Measurements from ENCODE around the gene ANO2.

DNA sequence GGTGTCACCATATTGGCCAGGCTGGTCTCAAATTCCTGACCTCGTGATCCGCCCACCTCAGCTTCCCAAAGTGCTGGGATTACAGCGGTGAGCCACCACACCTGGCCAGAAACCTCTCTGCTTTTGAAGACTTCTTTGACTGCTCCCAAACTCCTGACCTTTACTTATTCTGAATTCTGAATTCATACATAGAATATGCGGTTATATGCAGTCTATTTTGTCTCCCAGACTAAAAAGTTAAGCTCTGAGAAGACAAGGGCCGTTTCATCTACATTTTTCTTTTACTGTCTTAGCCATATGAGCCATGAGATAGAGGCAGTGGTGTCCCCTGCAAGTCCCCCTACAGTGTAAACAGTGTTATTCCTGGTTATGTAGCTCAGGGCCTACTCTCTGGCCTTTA lies 333.9 kb downstream of the ANO2 start:
- TF ChIP-seq TCF4 (CRISPR knock-in tag; IDR thresholded peaks at IDR 0.05; ENCODE audit: borderline replicate concordance) (no peak), ARNTL (CRISPR knock-in tag; IDR thresholded peaks at IDR 0.05; ENCODE audit: borderline replicate concordance, low read depth) (no peak), GLIS3 (CRISPR knock-in tag; IDR thresholded peaks at IDR 0.05) (no peak), OSR1 (CRISPR knock-in tag; IDR thresholded peaks at IDR 0.05) (no peak), TOX (CRISPR knock-in tag; IDR thresholded peaks at IDR 0.05; ENCODE audit: borderline replicate concordance) (no peak), ZNF8 (CRISPR knock-in tag; IDR thresholded peaks at IDR 0.05) (no peak), PPARA (CRISPR knock-in tag; IDR thresholded peaks at IDR 0.05; ENCODE audit: borderline replicate concordance) (no peak), ZFP3 (CRISPR knock-in tag; IDR thresholded peaks at IDR 0.05) (no peak), ZNF565 (CRISPR knock-in tag; conservative IDR thresholded peaks at IDR 0.05; ENCODE audit: low read depth) (no peak), ZC3H10 (CRISPR knock-in tag; IDR thresholded peaks at IDR 0.05) (no peak)
- TF ChIP-seq, protein P1, sequence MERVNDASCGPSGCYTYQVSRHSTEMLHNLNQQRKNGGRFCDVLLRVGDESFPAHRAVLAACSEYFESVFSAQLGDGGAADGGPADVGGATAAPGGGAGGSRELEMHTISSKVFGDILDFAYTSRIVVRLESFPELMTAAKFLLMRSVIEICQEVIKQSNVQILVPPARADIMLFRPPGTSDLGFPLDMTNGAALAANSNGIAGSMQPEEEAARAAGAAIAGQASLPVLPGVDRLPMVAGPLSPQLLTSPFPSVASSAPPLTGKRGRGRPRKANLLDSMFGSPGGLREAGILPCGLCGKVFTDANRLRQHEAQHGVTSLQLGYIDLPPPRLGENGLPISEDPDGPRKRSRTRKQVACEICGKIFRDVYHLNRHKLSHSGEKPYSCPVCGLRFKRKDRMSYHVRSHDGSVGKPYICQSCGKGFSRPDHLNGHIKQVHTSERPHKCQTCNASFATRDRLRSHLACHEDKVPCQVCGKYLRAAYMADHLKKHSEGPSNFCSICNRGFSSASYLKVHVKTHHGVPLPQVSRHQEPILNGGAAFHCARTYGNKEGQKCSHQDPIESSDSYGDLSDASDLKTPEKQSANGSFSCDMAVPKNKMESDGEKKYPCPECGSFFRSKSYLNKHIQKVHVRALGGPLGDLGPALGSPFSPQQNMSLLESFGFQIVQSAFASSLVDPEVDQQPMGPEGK (CRISPR knock-in tag; IDR thresholded peaks at IDR 0.05; ENCODE audit: borderline replicate concordance) = no peak
- TF ChIP-seq, protein P2, sequence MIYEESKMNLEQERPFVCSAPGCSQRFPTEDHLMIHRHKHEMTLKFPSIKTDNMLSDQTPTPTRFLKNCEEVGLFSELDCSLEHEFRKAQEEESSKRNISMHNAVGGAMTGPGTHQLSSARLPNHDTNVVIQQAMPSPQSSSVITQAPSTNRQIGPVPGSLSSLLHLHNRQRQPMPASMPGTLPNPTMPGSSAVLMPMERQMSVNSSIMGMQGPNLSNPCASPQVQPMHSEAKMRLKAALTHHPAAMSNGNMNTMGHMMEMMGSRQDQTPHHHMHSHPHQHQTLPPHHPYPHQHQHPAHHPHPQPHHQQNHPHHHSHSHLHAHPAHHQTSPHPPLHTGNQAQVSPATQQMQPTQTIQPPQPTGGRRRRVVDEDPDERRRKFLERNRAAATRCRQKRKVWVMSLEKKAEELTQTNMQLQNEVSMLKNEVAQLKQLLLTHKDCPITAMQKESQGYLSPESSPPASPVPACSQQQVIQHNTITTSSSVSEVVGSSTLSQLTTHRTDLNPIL (CRISPR knock-in tag; IDR thresholded peaks at IDR 0.05; ENCODE audit: low read depth) = no peak

Data from SK-N-SH treated with all-trans-retinoic acid at 6 μM for 48 hours (cell line).